ENCODE data around the gene SLC12A6.
A peak's percentile ranks its signal among the peaks of the same experiment; 100 is the strongest.
"Not testable (repeated sequence)": the region's sequence is repeated elsewhere in the genome, so short reads cannot be mapped to it uniquely, and the experiment has no call there.

Gene SLC12A6

GRCh38 chr15:34223904-34224596 is 113.5 kb downstream of the SLC12A6 start:
- no peak for DNase-seq (ENCODE audit: low read depth in 1 of 2, low spot score in 1 of 2)
- in situ Hi-C loops (cut with HindIII; ENCODE audit: low pct_unique_long_range_greater_than_20kb, low sequenced_read_pairs) = no loop called here
- no peak for TF ChIP-seq JUND (IDR thresholded peaks at IDR 0.05; ENCODE audit: low read depth)

- no peak for TF ChIP-seq JUND (IDR thresholded peaks at IDR 0.05; ENCODE audit: low read depth)
- in situ Hi-C loops (cut with HindIII; ENCODE audit: low pct_unique_long_range_greater_than_20kb, low sequenced_read_pairs) = no loop called here
- DNase-seq (ENCODE audit: low read depth in 1 of 2, low spot score in 1 of 2) = no peak
Measured at GRCh38 chr15:34217587-34218225, 119.9 kb downstream of the SLC12A6 start.

- in situ Hi-C loops (cut with HindIII; ENCODE audit: low pct_unique_long_range_greater_than_20kb, low sequenced_read_pairs) = no loop called here
- no peak for DNase-seq (ENCODE audit: low read depth in 1 of 2, low spot score in 1 of 2)
- no peak for TF ChIP-seq JUND (IDR thresholded peaks at IDR 0.05; ENCODE audit: low read depth)
Measured at GRCh38 chr15:34216527-34217270, 120.9 kb downstream of the SLC12A6 start.

GRCh38 chr15:34214135-34214534 is 123.4 kb downstream of the SLC12A6 start:
- in situ Hi-C loops (cut with HindIII; ENCODE audit: low pct_unique_long_range_greater_than_20kb, low sequenced_read_pairs) = no loop called here
- DNase-seq (ENCODE audit: low read depth in 1 of 2, low spot score in 1 of 2) = no peak

GRCh38 chr15:34213690-34214089 is 123.9 kb downstream of the SLC12A6 start:
- DNase-seq (ENCODE audit: low read depth in 1 of 2, low spot score in 1 of 2) = no peak
- no peak for TF ChIP-seq JUND (IDR thresholded peaks at IDR 0.05; ENCODE audit: low read depth)
- in situ Hi-C loops (cut with HindIII; ENCODE audit: low pct_unique_long_range_greater_than_20kb, low sequenced_read_pairs) = no loop called here

More at GRCh38 chr15:34214135-34214534, 123.4 kb downstream of the SLC12A6 start:
- no peak for TF ChIP-seq JUND (IDR thresholded peaks at IDR 0.05; ENCODE audit: low read depth)

GRCh38 chr15:34209421-34210282 is 127.9 kb downstream of the SLC12A6 start, which contains the start of gene KATNBL1:
TSS of gene KATNBL1 (minus strand) at chr15:34210096. CDS start at chr15:34163676, 46,420 bp downstream.
- in situ Hi-C loops (cut with HindIII; ENCODE audit: low pct_unique_long_range_greater_than_20kb, low sequenced_read_pairs) = no loop called here
- DNase-seq (ENCODE audit: low read depth in 1 of 2, low spot score in 1 of 2) = peak; percentile 82 to 95
- TF ChIP-seq JUND (IDR thresholded peaks at IDR 0.05; ENCODE audit: low read depth) = no peak

- no peak for DNase-seq (ENCODE audit: low read depth in 1 of 2, low spot score in 1 of 2)
- TF ChIP-seq JUND (IDR thresholded peaks at IDR 0.05; ENCODE audit: low read depth) = no peak
- in situ Hi-C loops (cut with HindIII; ENCODE audit: low pct_unique_long_range_greater_than_20kb, low sequenced_read_pairs) = no loop called here
Measured at GRCh38 chr15:34206011-34206410, 131.6 kb downstream of the SLC12A6 start.

- in situ Hi-C loops (cut with HindIII; ENCODE audit: low pct_unique_long_range_greater_than_20kb, low sequenced_read_pairs) = no loop called here
- no peak for TF ChIP-seq JUND (IDR thresholded peaks at IDR 0.05; ENCODE audit: low read depth)
- no peak for DNase-seq (ENCODE audit: low read depth in 1 of 2, low spot score in 1 of 2)
Measured at GRCh38 chr15:34203936-34204335, 133.6 kb downstream of the SLC12A6 start.

GRCh38 chr15:34203305-34203704 is 134.3 kb downstream of the SLC12A6 start:
- TF ChIP-seq JUND (IDR thresholded peaks at IDR 0.05; ENCODE audit: low read depth) = no peak
- in situ Hi-C loops (cut with HindIII; ENCODE audit: low pct_unique_long_range_greater_than_20kb, low sequenced_read_pairs) = no loop called here
- DNase-seq (ENCODE audit: low read depth in 1 of 2, low spot score in 1 of 2) = no peak

- in situ Hi-C loops (cut with HindIII; ENCODE audit: low pct_unique_long_range_greater_than_20kb, low sequenced_read_pairs); DNase-seq (ENCODE audit: low read depth in 1 of 2, low spot score in 1 of 2): not testable (repeated sequence)
Measured at GRCh38 chr15:34193272-34193671, 144.3 kb downstream of the SLC12A6 start.

GRCh38 chr15:34188711-34189110 is 148.9 kb downstream of the SLC12A6 start:
- TF ChIP-seq JUND (IDR thresholded peaks at IDR 0.05; ENCODE audit: low read depth) = no peak
- DNase-seq (ENCODE audit: low read depth in 1 of 2, low spot score in 1 of 2) = no peak
- in situ Hi-C loops (cut with HindIII; ENCODE audit: low pct_unique_long_range_greater_than_20kb, low sequenced_read_pairs) = no loop called here

GRCh38 chr15:34185666-34186065 is 151.9 kb downstream of the SLC12A6 start:
- no peak for TF ChIP-seq JUND (IDR thresholded peaks at IDR 0.05; ENCODE audit: low read depth)
- no peak for DNase-seq (ENCODE audit: low read depth in 1 of 2, low spot score in 1 of 2)
- in situ Hi-C loops (cut with HindIII; ENCODE audit: low pct_unique_long_range_greater_than_20kb, low sequenced_read_pairs) = no loop called here
